ENCODE results near the gene DERL3.

Gene DERL3

DNA sequence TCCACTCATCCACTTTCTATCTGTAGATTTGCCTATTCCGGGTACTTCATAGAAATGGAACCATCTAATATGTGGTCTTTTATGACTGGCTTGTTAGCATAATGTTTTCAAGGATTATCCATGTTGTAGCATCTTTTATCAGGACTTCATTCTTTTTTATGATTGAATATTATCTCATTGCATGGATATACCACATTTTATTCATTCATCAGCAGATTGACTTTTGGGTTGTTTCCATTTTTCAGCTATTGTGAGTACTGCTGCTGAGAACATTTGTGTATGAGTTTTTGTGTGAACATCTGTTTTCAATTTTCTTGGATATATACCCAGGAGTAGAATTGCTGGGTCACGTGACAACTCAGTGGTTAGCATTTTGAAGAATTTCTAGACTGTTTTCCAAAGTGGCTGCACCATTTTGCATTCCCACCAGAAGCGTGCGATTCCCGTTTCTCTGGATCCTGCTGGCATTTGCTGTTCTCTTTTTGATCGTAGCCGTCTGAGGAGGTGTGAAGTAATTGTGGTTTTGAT is 8.9 kb downstream of the DERL3 start:
- no peak for DNase-seq

- DNase-seq, result no peak
These were observed 9.8 kb downstream of the DERL3 start for GRCh38 chr22:23828800-23829680.

DNA sequence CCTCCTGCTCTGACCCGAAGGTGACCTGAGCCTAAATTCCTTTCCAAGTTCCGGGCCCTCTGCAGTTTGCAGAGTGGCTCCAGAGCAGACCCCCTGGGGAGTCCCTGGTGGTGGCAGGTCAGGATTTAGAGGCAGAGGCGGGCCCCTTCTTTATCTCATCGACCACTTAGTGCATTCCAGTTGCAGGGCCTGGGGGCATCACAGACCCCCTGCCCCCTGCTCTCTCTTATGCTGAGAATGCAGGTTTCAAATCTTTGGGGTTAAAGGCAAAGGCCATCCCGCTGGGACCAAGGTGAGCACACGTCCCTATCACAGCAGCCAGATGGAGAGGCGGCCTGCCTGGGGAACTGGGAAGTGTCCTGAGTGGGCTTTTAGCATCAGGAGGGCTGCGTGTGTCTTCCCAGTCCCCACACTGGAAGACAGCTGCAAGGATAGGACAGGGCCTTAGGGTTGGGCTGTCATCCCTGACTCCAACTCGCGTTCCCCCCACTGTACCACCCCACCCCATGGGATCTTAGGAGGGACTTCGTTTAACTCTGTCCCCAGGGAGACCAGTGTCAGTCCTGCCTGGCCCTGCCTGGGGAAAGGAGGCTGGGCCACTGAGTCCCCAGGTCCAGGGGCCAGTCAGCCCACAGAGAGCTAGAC is 11.3 kb downstream of the DERL3 start:
- no peak for DNase-seq

DNA sequence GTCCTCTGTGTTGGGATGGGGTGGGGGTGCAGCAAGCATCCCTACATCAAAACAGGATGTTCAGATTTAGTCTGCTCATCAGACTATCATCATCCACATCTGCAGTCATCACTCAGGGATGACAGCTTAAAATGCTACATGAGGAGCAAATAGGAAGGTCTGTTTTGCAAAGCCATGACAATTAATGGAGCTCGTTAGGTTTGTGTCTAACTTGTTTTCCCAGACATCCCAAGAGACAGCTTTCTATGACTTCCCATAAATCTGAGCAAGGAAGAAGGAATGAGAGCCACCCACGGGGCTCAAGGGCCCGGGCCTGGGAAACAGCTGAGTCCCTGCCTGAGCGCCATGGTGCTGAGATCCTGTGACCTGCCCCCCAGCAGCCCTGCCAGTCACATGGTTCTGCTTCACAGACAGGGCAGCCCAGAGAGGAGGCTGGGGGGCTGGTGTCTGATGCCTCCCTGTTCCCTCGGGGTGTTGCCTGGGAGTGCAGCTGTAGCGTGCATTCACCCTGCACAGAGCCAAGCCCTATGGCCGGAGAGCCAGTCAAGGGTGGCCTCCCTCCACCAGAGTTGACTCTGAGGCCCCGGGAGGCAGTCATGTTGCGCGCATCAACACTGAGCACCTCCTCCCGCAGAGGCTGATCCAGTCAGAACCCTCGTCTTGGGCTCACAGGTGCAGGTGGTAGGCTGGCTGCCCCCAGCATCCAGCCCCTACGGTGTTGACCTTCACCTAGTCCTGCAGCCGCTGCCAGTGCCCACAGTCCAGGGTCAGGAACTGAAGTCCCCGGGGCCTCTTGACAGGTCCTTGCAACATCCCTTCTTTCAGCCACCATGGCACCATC is 12.1 kb downstream of the DERL3 start:
- no peak for DNase-seq

- no peak for DNase-seq
These were observed 13.4 kb downstream of the DERL3 start for GRCh38 chr22:23825246-23825905.

- no peak for DNase-seq
These were observed 14.1 kb downstream of the DERL3 start for GRCh38 chr22:23824476-23825245.

DNA sequence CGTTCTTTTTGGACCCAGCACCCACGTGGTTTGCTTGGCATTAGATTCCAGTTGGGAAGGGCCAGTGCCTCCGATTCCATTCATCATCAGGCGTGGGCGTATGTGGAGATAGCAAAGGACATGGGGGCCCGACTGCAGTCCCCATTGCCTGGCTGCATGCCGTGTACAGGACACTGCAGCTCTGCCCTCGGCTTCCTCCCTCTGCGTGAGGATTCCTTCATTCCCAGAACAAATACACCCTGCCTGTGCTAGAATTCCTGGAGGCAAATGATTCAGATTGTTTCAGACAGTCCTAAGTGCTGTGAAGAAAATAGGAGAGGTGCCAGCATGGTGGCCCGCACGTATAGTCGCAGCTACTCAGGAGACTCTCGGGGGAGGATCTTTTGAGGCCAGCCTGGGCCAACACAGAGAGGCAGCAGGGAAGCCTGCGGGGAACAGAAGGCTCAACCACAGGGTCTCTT is 15.4 kb downstream of the DERL3 start:
- no peak for DNase-seq

GRCh38 chr22:23822101-23822671 is 16.6 kb downstream of the DERL3 start:
- DNase-seq, result no peak

DNA sequence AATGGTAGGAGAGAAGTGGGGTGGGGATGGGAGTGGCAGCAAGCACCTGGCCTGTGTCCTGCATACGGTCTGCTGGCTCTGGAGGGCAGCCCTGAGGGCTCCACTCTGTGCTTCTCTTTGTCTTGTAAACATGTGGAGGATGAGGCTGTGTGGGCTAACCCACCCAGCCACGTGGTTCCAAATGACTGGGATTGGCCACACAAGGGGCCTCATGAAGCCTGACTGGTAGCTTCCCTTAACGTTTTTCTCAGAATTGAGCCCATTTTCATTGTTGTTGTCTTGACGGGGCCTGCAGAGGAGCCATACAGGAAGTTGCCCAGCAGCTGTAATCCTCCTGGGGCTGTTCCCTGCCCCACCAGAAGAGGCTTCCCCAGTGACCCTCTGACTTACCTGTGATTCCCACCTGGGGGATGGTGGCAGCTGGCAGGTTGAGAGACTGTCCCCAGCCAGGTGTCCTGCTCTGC is 18.0 kb downstream of the DERL3 start:
- no peak for DNase-seq

DNA sequence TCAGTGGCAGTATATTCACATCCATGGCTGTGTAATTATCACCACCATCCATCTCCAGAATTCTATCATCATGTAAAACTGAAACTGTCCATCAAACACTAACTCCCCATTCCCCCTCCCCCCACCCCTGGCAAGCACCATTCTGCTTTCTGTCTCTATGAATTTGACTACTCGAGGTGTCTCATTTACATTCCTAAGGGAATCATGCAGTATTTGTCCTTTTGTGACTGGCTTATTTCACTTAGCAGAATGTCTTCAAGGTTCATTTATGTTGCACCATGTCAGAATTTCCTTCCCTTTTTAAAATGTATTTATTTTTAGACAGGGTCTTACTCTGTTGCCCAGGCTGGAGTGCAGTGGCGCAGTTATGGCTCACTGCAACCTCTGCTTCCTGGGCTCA is 20.3 kb downstream of the DERL3 start:
- DNase-seq, result no peak

- DNase-seq, result no peak
These were observed 21.7 kb downstream of the DERL3 start for GRCh38 chr22:23817146-23817545.

- no peak for DNase-seq
These were observed 22.4 kb downstream of the DERL3 start for GRCh38 chr22:23816156-23816976.

GRCh38 chr22:23815541-23816155 is 23.2 kb downstream of the DERL3 start:
- DNase-seq, result no peak

DNA sequence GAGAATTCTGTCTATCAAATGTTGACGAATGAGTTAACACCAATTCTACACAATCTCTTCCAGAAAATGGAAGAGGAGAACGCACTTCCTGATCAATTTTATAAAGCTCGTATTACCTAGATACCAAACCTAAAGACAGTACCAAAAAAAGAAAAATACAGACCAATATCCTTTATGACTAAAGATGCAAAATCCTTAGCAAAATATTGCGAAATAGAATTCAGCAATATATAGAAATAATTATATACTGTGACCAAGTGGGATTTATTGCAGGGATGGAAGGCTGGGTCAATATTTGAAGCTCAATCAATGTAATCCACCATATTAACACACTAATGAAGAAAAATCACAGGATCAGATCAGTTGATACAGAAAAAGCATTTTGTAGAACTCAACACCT is 26.4 kb downstream of the DERL3 start:
- DNase-seq, result no peak

GRCh38 chr22:23806837-23807236 is 32.0 kb downstream of the DERL3 start:
- no peak for DNase-seq

DNA sequence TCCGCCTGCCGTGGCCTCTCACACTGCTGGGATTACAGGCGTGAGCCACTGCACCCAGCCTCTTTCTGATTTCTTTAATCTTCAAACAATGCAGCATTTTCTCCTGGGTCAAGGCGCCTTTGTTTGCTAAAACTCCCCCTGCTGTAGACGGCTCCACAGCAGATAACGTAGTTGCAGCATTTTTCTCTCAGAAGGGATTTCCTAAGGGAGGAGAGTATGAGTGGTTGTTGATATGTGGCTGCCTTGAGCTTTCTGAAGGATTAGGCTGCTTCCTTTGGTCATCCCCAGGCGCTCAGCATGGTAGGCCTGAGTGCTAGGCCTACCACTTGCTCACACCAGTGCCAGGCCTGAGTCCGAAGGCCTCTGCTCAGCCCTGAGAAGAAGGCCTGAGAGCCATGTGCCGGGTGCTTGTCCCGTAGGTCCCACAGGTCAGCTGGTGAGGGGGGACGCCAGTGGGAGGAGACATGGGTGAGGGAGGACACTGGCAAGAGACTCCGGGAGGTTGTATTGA is 34.0 kb downstream of the DERL3 start:
- DNase-seq, result no peak

DNA sequence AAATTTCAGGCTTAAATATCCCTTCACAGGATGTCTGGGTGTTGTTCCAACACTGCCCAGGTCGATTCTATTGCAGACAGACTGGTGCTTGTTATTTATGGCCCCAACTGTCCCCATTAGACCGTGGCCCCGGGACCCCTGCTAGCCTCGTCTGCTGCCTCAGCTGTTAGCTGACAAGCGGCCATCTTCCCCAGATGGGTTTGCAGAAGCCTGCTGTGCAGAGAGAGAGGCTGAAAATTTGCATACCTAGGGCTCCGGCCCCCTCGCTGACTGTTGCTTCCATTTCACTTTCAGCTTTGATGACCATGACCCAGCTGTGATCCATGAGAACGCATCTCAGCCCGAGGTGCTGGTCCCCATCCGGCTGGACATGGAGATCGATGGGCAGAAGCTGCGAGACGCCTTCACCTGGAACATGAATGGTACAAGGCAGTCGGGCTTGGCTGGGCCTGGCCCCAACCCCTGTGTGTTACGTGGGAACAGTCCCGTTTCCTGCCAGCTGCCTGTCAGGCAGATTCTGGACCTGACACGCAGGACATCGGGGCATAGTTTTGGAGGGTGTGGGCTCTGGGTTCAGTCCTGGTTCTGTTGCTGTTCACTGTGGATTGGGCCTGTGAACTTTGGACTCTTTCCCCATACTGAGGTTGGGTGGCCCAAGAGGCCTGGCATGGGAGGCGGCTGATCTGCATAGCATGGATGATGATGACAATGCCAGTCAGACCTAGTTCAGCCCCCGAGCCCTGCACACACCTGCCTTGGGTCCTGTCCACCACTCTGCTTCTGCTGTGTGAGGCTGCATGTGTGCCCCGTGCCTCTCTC is 35.6 kb downstream of the DERL3 start:
- no peak for DNase-seq

GRCh38 chr22:23801886-23802377 is 36.9 kb downstream of the DERL3 start:
- DNase-seq, result no peak

Data from CD4-positive, alpha-beta T cell treated with Interleukin-6 for 4 hours (primary cell).